Testis (tissue), 2 donors: ENCODE measurements around the gene ABHD5.

Source experiments
- POLR2A ChIP-seq: fragments of 450-650 bp; IDR thresholded peaks from one replicate; pipeline ENCODE4 v1.6.1; 2017; ENCODE audit warnings: antibody characterized with exemption, mild to moderate bottlenecking, moderate library complexity
- TF ChIP-seq, protein P1 (sequence below), 3 experiments: fragments of 450-650 bp in 2 of 3; fragments of 200-600 bp in 1 of 3; sonication (generic) in 1 of 3; IDR thresholded peaks; one replicate each; pipeline ENCODE4 v1.5.1; 2016 to 2019; ENCODE audit warnings: antibody characterized with exemption in 3 of 3, mild to moderate bottlenecking in 2 of 3, moderate library complexity in 1 of 3

- TF ChIP-seq, protein P1, sequence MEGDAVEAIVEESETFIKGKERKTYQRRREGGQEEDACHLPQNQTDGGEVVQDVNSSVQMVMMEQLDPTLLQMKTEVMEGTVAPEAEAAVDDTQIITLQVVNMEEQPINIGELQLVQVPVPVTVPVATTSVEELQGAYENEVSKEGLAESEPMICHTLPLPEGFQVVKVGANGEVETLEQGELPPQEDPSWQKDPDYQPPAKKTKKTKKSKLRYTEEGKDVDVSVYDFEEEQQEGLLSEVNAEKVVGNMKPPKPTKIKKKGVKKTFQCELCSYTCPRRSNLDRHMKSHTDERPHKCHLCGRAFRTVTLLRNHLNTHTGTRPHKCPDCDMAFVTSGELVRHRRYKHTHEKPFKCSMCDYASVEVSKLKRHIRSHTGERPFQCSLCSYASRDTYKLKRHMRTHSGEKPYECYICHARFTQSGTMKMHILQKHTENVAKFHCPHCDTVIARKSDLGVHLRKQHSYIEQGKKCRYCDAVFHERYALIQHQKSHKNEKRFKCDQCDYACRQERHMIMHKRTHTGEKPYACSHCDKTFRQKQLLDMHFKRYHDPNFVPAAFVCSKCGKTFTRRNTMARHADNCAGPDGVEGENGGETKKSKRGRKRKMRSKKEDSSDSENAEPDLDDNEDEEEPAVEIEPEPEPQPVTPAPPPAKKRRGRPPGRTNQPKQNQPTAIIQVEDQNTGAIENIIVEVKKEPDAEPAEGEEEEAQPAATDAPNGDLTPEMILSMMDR (IDR thresholded peaks at IDR 0.05), result no peak
- no peak for TF ChIP-seq POLR2A
These were observed 5.8 kb upstream of the ABHD5 start for GRCh38 chr3:43684944-43685343.
